ENCODE measurements around the gene UBASH3A. TPM values are rescaled to one million over a fixed set of nuclear protein-coding genes. Genes with fewer than 3 reads are reported as not detected.

UBASH3A gene
- total RNA-seq, 1 donor from 2014 or later: 1.5 TPM

GRCh38 chr21:42401820-42402251 is 1.9 kb upstream of the UBASH3A start:
- Histone ChIP-seq H3K4me3 (no peak overlapping the region), H3K27ac (no peak overlapping the region), H3K36me3 (no peaks in the 10 kb centered on the region), H3K9me3 (peaks cover 3% of the 10 kb centered on the region), H3K27me3 (no peaks in the 10 kb centered on the region), H3K4me1 (no peaks in the 10 kb centered on the region)
- no peak for TF ChIP-seq CTCF (IDR thresholded peaks at IDR 0.05)
- DNase-seq (no peak), ATAC-seq (no peak)
- intact Hi-C loops (cut with DNase I): no loop called here

GRCh38 chr21:42404539-42404938 is 837 bp downstream of the UBASH3A start:
- intact Hi-C loops (cut with DNase I): no loop called here
- no peak for ATAC-seq
- peaks cover 3% of the 10 kb centered on the region for H3K9me3 ChIP-seq
- no peak for TF ChIP-seq CTCF (IDR thresholded peaks at IDR 0.05)
- H3K36me3 ChIP-seq: no peaks in the 10 kb centered on the region
- no peaks in the 10 kb centered on the region for H3K4me1 ChIP-seq
- H3K4me3 ChIP-seq: peak overlapping the region; percentile 34
- DNase-seq: peak; percentile 51
- H3K27me3 ChIP-seq: no peaks in the 10 kb centered on the region
- H3K27ac ChIP-seq: no peak overlapping the region

GRCh38 chr21:42405064-42406013 is 1.6 kb downstream of the UBASH3A start:
- DNase-seq (peak; percentile 41), ATAC-seq (no peak)
- H3K27ac ChIP-seq: no peak overlapping the region
- H3K9me3 ChIP-seq: peaks cover 3% of the 10 kb centered on the region
- no peaks in the 10 kb centered on the region for H3K4me1 ChIP-seq
- no peaks in the 10 kb centered on the region for H3K36me3 ChIP-seq
- no peaks in the 10 kb centered on the region for H3K27me3 ChIP-seq
- TF ChIP-seq CTCF (IDR thresholded peaks at IDR 0.05): no peak
- H3K4me3 ChIP-seq: peak overlapping the region; percentile 34
- intact Hi-C loops (cut with DNase I): no loop called here

- no peak for TF ChIP-seq CTCF (IDR thresholded peaks at IDR 0.05)
- H3K27ac ChIP-seq: no peak overlapping the region
- H3K36me3 ChIP-seq: no peaks in the 10 kb centered on the region
- intact Hi-C loops (cut with DNase I): no loop called here
- peak overlapping the region; percentile 34 for H3K4me3 ChIP-seq
- H3K27me3 ChIP-seq: no peaks in the 10 kb centered on the region
- peak; percentile 52 for ATAC-seq
- H3K9me3 ChIP-seq: peaks cover 3% of the 10 kb centered on the region
- DNase-seq: peak; percentile 39
- H3K4me1 ChIP-seq: no peaks in the 10 kb centered on the region
These were observed 2.5 kb downstream of the UBASH3A start for GRCh38 chr21:42406201-42406621.

- H3K36me3 ChIP-seq: no peaks in the 10 kb centered on the region
- intact Hi-C loops (cut with DNase I): no loop called here
- H3K27ac ChIP-seq: no peak overlapping the region
- H3K4me3 ChIP-seq: peak overlapping the region; percentile 34
- ATAC-seq (no peak), DNase-seq (peak; percentile 25)
- no peak for TF ChIP-seq CTCF (IDR thresholded peaks at IDR 0.05)
- H3K27me3 ChIP-seq: peaks cover under 1% of the 10 kb centered on the region
- no peaks in the 10 kb centered on the region for H3K9me3 ChIP-seq
- no peaks in the 10 kb centered on the region for H3K4me1 ChIP-seq
These were observed 3.2 kb downstream of the UBASH3A start for GRCh38 chr21:42406866-42407265.

Measured in upper lobe of right lung (tissue), 1 donor.